H1 (cell line): ENCODE measurements around the gene ARFGAP3. TPM values are rescaled to one million over a fixed set of nuclear protein-coding genes. Genes with fewer than 3 reads are reported as not detected.

Source experiments
- FOSL1 ChIP-seq: IDR thresholded peaks from 2 replicates; pipeline ENCODE4 v1.6.1; 2011; ENCODE audit warnings: mild to moderate bottlenecking, low read depth, low read length, moderate library complexity; ENCODE audit not compliant: insufficient read depth
- JUN ChIP-seq: IDR thresholded peaks from 2 replicates; pipeline ENCODE4 v1.6.1; 2011; ENCODE audit warnings: low read depth, mild to moderate bottlenecking, improper control_type of control experiment, low read length
- SIX5 ChIP-seq: IDR thresholded peaks from 2 replicates; pipeline ENCODE4 v1.6.1; 2011; ENCODE audit warnings: mild to moderate bottlenecking, low read depth, low read length
- TCF12 ChIP-seq: IDR thresholded peaks from 2 replicates; pipeline ENCODE4 v1.6.1; 2011; ENCODE audit warnings: low read depth, mild to moderate bottlenecking, low read length
- polyA plus RNA-seq, 7 experiments: library from polyadenylated mRNA; depleted of rRNA in 3 of 7; stranded (reverse) in 5 of 7; unstranded in 2 of 7; fragments of >200 nt in 5 of 7; fragments of 200-250 nt in 2 of 7; gene quantifications; 1 replicate in 5 of 7; 2 replicates in 1 of 7; 4 replicates in 1 of 7; pipeline versions ENCODE4 v1.2.1 to v1.2.3, GENCODE V29; 2011 to 2013; ENCODE audit warnings: missing spikeins in 2 of 7, mixed read lengths in 2 of 7
- total RNA-seq: library from RNA; stranded (reverse); fragmentation: NEBNext Ultra II Directional; extraction: Animal tissue kit (Norgen Biotek cat#: 25700); gene quantifications from 2 replicates; pipeline ENCODE4 v1.2.1, GENCODE V29; 2021

ARFGAP3 gene
- total and polyA plus RNA-seq, 2 of the 8 experiments (the other 6 are each of a cell fraction or from before 2014, with no cell fraction given), result 9.7 to 16.0 TPM

DNA sequence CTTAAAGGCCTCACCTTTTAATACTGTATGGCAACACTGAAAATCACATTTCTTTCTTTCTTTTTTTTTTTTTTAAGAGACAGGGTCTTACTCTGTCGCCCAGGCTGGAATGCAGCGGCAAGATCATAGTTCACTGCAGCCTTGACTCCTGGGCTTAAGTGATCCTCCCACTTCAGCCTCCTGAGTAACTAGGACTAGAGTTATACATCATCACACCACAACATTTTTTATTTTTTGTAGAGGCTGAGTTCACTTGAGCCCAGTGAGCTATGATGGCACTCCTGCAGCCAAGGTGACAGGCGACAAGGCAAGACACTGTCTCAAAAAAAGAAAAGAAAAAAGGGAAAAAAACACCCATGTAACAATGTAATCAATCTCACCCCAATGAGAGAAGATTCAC lies 10.0 kb downstream of the ARFGAP3 start (continued):
- TF ChIP-seq JUN (no peak), SIX5 (no peak), FOSL1 (no peak), TCF12 (no peak)
